PFSK-1 (cell line): Measurements from ENCODE around the gene TMEM182.

Experiments used
- FOXP2 ChIP-seq: optimal IDR thresholded peaks from 2 replicates; pipeline ENCODE3; 2011; ENCODE audit warnings: borderline replicate concordance, control low read depth, inconsistent platforms; ENCODE audit not compliant: insufficient read depth; ENCODE audit errors: extremely low read length, extremely low read depth
- POLR2AphosphoS5 ChIP-seq: IDR thresholded peaks from 2 replicates; pipeline ENCODE4 v1.6.1; 2012; ENCODE audit warnings: low read depth, mild to moderate bottlenecking, control low read depth, low read length, moderate library complexity
- REST ChIP-seq, 2 experiments: IDR thresholded peaks; 2 replicates each; pipeline versions ENCODE4 v1.6.1 to v1.8.0; 2011 to 2012; ENCODE audit warnings: low read depth in 2 of 2, low read length in 2 of 2, control low read depth in 1 of 2, inconsistent platforms in 1 of 2, mild to moderate bottlenecking in 1 of 2, moderate library complexity in 1 of 2; ENCODE audit not compliant: insufficient read depth in 1 of 2
- SIN3A ChIP-seq: IDR thresholded peaks from 2 replicates; pipeline ENCODE4 v1.6.1; 2012; ENCODE audit warnings: mild to moderate bottlenecking, low read length, moderate library complexity, borderline replicate concordance; ENCODE audit not compliant: insufficient read depth
- TAF1 ChIP-seq: IDR thresholded peaks from 2 replicates; pipeline ENCODE4 v1.6.1; 2012; ENCODE audit warnings: low read length, control low read depth, borderline replicate concordance; ENCODE audit not compliant: insufficient read depth

The TMEM182 gene

DNA sequence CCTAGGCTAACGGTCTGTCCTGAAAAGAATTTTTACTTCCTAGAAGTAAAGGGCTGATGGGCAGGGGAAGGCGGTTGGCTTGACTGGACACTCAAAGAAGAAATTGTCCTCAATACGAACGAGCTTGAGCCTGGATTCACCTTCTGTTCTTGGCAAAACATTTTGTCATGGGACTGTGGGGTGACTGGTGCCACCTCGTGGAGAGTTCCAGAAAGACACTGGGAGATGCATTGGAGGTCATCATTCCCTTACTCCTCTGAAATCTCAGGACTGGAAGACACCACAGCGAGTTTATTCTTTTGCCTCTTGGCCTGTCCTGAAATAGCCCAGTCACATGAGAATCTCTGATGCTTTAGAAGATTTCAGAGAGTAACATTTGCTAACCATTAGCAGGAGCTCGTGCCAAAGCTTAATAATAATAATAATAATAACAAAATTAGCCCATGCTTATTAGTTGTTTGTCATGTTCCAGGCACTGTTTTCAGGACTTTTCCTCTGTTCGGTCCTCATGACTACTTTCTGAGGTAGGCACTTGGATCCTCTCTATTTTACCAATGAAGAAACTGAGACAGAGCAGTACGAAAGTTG is 44.5 kb downstream of the TMEM182 start:
- TF ChIP-seq POLR2AphosphoS5 (no peak), REST (IDR thresholded peaks at IDR 0.05; ENCODE audit: insufficient read depth in 1 of 2, low read depth in 2 of 2, low read length in 2 of 2) (no peak), FOXP2 (no peak), TAF1 (no peak), SIN3A (no peak)

DNA sequence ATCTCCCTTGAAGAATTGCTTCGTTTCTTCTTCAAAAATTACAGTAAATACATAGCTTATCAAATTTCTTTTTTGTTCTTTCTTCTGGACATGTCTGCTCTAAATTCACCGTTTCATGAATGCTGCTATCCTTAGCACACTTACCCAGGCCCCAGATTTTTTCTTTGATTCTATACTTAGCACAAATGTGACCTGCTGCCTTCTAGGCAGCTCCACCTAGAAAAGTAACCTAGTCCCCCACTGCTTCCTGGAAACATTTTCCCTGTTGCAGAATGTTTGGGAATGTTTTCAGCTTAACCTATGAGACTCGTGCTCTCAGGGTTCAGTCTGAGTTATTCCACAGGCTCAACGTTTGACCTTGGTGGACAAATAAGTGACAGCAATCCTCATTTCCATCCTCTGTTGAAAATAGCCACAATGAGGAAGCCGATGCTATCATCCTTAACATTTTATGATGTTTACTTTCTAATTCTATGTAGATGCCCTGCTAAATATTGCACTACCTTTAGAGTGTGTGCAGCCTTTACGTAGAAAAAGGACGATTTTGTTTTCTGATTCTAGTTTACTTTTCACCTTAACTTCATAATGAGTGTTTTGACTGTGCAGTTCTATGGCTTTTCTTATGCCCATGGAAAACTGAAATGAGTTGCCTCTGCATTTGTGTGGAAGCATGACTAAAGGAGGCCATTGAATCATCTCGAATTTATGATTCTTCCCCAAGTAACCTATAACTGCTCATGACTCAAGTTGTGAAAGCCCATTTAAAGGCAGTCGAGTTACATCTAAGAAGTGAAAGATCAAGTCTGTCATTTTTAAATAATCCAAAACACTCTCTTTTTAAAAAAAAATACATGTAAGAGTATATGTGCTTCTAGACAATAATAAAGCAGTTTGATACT is 47.7 kb downstream of the TMEM182 start:
- TF ChIP-seq POLR2AphosphoS5 (no peak), TAF1 (no peak), FOXP2 (no peak), SIN3A (no peak)

DNA sequence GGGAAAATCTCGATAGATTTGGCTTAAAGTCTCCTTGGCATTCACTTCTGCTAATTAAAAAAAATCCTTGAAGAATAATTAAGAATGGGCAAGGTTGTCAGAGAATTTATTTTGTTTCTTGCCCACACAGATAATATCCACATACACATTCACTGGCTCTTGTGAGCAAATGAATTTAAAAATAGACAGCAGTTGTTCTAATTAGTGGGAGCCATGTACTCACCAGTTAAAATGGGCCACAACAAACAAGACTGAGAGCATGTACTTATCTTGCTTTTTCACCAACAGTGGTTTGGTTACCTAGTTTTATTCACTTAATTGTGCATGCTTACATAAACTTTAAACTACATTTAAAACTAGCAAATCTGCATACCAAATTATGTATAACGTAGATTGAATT is 53.5 kb downstream of the TMEM182 start:
- TF ChIP-seq FOXP2: no peak
- TF ChIP-seq SIN3A: no peak
- no peak for TF ChIP-seq REST (IDR thresholded peaks at IDR 0.05; ENCODE audit: insufficient read depth in 1 of 2, low read depth in 2 of 2, low read length in 2 of 2)
- TF ChIP-seq TAF1: no peak
- no peak for TF ChIP-seq POLR2AphosphoS5

- TF ChIP-seq SIN3A (no peak), FOXP2 (no peak), POLR2AphosphoS5 (no peak), REST (IDR thresholded peaks at IDR 0.05; ENCODE audit: insufficient read depth in 1 of 2, low read depth in 2 of 2, low read length in 2 of 2) (no peak), TAF1 (no peak)
Measured at GRCh38 chr2:102826904-102827303, 65.1 kb downstream of the TMEM182 start.

DNA sequence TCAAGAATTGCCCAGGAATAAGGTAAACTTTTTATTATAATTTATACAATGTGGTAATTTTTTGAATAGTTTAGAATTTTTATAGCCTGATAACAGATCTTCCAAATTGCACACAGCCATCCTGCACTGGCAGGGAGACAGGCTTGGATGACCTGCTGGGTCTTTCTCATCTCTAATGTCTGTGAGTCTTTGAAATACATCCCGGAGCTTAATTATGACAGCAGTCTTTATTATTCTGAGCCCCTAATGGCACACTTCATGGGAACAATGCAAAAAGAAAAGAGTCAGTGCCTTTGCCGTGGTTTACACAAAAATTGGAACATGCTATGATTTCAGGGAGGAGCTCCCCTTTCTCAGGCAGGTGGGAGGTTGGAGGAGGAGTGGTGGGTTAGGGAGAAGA is 71.0 kb downstream of the TMEM182 start:
- no peak for TF ChIP-seq REST (IDR thresholded peaks at IDR 0.05; ENCODE audit: insufficient read depth in 1 of 2, low read depth in 2 of 2, low read length in 2 of 2)
- no peak for TF ChIP-seq TAF1
- TF ChIP-seq SIN3A: no peak
- TF ChIP-seq POLR2AphosphoS5: no peak
- TF ChIP-seq FOXP2: no peak
